Stimulated activated naive CD4-positive, alpha-beta T cell treated with Interleukin-2 at 50 U/mL for 16 hours (primary cell): Measurements from ENCODE around the gene VRK2.
"Not testable (repeated sequence)": the region's sequence is repeated elsewhere in the genome, so short reads cannot be mapped to it uniquely, and the experiment has no call there.

ENCODE experiments used
- DNase-seq: peaks from one replicate; lab custom pipeline; 2025; lab: John Stamatoyannopoulos, UW

Gene VRK2

DNA sequence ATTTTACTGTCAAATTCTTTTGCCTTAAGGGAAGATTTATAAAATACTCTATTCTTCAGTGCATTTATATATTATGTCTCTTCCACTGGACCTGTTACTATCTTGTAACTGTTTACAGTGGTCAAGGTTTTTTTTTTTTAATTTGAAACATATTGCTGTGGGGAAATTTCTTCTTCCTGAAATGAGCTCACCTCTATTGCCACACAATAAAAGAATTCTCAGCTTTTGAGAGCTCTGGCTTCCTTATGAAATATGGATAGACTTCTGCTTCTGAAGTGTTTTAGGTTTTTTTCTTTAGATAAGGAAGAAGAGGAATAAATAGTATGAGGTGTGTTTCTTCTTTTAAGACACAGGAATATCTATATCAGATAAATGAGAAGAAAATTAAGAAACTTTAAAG, 7.7 kb downstream of the VRK2 start:
- DNase-seq, result no peak

DNA sequence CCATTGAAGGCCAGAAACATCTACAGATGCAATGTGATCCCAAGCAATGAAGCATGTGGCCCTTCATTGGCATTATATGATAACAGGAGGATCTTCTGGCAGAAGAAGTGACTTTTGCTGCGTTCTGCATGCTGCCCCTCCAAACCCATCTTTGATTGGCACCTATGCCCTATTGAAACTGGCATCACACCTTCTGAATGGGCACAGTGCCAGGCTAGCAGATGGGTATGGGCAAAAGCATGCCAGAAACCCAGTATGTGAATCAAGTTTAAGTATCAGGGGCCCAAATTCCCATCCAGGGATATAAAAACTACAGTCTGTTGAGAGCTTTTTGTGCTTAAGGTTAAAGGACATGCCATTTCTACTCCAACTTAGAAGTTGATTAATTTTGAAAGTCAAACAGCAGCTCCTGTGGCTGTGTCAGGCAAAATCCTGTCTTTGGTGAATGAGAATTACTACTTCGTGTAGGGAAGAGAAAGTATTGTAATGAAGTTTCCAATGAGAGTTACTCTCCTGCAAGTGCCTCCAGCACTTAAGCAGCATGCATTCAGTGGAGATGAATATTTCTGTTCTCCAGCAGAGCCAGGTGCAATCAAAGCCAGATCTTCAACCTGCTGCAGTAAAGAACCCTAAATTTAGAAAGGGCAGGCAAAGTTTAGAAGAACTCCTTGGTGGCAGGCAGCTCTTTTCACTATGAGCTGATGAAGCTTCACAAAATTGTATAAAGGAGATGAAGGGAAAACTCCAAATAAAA, 8.6 kb downstream of the VRK2 start:
- no peak for DNase-seq

DNA sequence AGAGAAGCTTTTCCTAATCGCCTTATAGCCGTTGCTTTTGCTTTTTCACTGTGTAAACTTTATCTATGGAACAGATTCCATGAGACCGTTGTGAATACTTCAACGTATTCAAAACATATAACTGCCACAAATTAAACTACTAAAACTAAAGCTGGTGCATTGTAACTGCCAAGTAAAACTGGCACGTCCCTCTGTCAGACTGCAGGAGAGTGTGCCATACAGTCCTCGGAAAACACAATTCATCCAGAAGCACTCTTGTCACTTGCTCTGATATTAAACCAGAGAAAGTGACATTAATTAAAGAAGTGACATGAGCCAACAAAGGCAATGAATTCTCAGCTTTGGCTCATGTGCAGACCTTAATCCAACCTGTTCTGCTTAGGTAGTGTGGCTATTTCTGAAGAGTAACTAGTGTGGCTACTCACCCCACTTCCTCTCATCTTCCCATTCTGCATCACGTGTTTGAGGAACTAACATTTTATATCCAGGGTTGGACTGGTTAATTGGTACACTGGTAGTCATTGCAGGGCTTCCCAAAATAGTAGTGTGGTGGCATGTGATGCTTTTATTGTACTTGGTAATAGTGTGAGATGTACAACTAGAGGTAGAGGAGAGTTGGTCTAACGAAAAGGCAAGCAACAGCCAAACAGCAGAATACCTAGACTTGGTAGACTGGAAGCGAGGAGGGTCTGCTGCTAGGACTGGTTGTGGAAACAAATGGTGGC, 9.7 kb downstream of the VRK2 start:
- no peak for DNase-seq

DNA sequence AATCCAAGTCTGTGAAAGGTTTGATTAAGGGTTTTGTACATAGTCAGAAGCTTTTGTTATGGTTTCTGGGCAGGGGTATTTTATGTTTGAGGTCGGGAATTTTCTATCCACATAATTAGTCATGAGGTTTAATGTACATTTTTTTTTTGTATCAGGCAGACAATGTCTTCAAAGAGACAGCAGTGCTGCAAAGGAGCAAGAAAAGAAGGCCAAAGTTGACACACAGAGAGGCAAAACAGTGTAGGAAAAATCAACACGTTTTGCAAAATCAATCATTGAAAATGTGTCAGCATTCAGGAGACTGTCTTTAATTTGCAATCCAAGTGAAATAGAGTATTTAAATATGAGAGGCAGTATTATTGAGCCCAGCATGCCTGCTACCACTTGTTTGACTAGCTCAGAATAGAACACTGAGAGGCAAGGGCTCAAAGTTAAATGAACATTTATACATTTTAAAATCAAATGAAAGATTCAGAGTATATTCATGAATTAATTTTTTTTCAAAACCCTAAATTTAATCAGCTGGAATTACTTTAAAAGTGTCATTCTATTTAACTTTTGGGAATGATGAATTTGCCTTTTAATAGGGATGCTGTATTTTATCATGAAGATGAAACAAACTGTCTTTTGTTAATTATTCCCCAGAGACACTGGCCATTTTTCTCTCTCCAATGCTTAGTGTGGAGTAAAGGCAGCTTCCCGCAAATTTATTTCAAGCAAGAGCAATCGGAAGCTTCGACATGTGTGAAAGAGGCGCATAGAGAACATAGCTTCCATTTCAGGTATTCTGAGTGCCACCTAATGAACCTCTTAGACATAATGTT, 11.3 kb downstream of the VRK2 start:
- no peak for DNase-seq

DNA sequence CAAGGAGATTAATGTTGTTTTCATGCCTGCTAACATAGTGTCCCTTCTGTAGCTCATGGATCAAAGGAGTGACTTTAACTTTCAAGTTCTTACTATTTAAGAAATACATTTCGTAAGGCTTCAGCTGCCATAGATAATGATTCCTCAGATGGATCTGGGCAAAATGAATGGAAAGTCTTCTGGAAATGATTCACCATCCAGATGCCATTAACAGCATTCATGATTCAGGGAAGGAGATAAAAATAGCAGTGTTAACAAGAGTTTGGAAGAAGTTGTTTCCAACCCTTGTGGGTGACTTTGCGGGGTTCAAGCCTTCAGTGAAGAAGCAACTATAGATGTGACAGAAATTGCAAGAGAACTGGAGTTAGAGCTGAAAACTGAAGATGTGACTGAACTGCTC, 17.0 kb downstream of the VRK2 start:
- DNase-seq, result no peak

DNA sequence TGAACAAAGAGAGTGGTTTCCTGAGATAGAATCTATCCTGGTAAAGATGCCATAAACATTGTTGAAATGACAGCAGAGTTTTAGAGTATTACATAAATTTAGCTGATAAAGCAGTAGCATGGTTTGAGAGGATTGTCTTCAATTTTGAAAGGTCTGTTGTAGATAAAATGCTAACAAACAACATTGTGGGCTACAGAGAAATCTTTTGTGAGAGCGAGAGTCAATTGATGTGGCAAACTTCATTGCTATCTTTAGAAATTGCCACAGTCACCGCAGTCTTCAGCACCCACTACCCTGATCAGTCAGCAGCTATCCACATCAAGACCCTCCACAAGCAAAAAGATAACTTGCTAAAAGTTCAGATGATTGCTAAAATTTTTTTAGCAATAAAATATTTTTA, 17.5 kb downstream of the VRK2 start:
- DNase-seq, result no peak

DNA sequence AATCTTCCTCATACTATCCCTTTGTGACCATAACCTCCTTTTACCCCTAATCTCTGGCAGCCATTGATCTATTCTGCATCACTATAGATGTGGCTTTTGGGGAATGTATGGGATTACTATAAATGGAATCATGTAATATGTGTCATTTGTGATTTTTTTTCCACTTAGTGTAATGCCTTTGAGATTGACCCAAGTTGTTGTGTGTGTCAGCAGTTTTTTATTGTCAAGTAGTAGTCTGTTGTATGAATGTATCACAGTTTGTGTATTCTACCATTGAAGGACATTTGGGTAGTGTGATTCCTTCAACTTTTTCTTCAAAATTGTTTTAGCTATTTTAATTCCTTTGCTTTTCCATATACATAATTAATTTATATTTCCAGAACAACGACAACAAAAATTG, 18.6 kb downstream of the VRK2 start:
- no peak for DNase-seq

DNA sequence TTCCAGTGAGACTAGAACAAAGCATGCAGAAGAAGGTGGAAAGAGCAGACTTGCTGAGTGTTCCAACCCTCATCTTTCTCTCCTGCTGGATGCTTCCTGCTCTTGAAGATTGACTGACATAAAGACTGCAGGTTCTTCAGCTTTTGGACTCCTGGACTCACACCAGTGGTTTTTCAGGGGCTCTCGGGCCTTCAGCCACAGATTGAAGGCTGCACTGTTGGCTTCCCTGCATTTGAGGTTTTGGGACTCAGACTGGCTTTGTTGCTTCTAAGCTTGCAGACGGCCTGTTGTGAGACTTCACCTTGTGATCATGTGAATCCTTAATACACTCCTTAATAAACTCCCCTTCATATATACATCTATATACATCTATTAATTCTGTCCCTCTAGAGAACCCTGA, 20.4 kb downstream of the VRK2 start:
- no peak for DNase-seq

DNA sequence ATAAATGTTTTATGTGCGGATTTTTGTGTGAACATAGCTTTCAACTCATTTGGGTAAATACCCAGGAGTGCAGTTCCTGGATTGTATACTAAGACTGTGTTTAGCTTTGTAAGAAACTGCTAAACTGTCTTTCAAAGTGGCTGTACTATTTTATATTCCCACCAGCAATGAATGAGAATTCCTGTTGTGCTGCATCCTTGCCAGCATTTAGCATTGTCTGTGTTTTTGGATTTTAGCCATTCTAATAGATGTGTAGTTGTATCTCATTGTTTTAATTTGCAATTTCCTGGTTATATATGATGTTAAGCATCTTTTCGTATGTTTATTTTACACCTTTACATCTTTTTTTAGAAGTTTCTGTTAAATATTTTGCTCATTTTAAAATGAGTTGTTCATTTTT, 24.2 kb downstream of the VRK2 start:
- DNase-seq, result no peak

DNA sequence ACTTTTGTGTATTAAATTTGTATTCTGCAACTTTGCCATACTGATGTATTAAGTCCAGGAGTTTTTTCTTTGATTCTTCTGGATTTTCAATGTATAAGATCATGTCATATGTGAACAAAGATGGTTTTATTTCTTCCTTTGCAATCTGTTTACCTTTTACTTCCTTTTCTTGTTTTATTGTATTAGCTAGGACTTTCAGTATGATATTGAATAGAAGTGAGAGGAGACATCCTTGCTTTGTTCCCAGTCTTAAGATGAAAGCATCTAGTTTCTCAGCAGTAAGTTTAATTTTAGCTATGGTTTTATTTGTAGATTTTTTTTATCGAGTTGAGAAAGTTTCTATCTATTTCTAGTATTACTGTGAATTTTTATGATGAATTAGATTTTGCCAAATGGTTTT, 25.5 kb downstream of the VRK2 start:
- no peak for DNase-seq

DNA sequence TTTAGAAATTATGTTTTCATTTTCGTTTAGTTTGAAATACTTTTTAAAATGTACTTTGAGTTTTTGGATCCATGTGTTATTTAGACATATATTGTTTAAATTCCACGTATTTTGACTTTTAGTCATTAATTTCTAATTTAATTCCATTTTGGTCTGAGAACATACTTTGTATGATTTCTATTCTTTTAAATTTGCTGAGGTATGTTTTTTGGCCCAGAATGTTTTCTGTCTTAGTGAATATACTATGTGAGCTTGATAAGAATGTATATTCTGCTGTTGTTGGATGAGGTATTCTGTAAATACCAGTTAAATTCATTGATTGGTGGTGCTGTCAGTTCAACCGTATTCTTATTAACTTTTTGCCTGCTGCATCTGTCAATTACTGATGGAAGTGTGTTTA, 26.4 kb downstream of the VRK2 start:
- no peak for DNase-seq

DNA sequence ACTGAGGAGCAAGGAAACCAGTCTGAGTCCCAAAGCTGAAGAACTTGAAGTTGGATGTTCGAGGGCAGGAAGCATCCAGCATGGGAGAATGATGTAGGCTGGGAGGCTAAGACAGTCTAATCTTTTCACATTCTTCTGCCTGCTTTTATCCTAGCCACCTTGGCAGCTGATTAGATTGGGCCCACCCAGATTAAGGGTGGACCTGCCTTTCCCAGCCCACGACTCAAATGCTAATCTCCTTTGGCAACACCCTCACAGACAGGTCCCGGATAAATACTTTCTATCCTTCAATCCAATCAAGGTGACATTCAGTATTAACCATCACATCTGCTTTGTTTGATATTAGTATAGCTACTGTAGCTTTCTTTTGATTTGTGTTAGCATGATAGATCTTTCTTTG, 27.1 kb downstream of the VRK2 start:
- DNase-seq, result no peak

DNA sequence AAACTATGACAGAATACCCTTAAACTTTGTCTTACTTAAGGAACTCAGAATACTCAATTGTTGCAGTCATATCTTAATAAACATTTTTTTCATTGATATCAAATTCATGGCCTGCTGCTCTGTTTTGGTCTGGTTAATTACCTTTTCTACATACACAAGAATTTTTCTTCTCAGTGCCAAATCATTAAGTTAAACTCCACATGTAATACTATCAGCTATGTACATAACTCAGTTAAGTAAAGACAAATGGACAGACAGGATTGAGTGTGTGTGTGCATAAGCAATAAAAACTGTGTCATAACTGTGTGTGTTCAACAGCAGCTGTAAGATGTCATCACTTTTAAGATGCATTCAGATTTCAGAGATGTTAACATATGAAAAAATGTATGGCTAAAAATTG, 34.4 kb downstream of the VRK2 start:
- DNase-seq, result no peak

DNA sequence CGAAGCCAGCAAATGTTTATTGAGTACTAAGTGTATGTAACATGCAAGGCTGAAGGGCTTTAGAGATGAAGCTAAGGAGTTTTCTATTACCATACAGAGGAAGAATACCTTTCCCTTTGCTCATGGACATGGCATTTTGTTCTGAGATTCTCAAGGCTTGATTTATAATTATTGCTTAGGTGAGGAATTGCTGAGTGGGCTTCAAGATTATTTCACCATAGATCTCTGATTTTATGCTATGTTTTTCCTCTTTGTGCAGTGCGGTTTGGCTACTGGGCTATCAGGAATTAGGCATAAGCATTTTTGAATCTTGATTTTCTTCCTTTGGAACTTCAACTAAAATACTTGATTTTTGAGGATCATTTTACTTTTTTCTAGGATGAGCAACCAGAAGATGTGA, 42.5 kb downstream of the VRK2 start:
- no peak for DNase-seq

DNA sequence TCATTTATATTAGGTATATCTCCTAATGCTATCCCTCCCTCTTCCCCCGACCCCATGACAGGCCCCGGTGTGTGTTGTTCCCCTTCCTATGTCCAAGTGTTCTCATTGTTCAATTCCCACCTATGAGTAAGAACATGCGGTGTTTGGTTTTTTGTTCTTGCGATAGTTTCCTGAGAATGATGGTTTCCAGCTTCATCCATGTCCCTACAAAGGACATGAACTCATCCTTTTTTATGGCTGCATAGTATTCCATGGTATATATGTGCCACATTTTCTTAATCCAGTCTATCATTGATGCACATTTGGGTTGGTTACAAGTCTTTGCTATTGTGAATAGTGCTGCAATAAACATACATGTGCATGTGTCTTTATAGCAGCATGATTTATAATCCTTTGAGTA, 46.2 kb downstream of the VRK2 start:
- not testable (repeated sequence) for DNase-seq

DNA sequence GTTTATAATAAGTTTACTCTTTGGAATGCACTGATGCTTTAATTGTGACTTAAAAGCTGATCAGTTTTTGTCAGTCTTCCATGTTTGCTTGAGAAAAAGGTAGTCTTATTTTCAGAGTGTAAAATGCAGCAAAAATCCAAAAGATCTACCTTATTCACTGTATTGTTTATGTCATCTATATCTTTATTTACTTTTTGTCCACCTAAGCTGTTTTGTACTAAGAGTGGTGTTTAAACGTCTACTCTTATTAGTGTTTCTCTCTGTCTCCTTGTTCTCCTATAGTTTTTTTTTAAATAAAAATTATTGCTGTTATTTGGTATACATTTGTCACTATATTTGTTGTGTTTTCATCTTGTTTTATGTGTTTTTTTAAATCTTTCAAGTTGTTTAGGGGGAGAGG, 50.4 kb downstream of the VRK2 start:
- DNase-seq, result no peak

DNA sequence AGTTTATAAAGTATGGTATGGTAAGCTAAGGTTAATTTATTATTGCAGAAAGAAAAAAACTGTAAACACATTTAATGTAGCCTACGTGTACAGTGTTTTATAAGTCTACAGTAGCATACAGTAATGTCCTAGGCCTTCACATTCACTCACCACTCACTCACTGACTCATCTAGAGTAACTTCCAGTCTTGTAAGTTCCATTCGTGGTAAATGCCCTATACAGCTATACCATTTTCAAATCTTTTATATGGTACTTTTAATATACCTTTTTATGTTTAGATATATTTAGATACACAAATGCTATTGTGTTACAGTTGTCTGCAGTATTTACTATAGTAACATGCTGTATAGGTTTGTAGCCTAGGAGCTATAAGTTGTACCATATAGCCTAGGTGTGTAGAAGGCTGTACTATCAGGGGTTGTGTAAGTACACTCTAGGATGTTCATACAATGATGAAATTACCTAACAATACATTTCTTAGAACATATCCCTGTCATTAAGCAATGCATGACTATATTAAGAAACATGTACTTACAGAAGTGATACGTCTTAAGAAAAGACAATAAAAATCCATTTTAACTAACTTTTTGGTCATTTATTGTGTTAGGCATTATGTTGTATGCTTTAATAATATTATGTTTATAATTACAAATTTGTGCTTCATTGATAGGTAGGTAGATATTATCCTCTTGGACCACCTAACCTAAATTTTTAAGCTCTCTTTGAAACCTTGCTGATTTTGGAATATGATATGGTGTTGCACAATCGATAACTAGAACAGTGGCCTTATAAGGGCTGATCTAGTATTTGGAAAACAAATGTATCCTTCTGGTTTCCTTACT, 51.9 kb downstream of the VRK2 start:
- no peak for DNase-seq

DNA sequence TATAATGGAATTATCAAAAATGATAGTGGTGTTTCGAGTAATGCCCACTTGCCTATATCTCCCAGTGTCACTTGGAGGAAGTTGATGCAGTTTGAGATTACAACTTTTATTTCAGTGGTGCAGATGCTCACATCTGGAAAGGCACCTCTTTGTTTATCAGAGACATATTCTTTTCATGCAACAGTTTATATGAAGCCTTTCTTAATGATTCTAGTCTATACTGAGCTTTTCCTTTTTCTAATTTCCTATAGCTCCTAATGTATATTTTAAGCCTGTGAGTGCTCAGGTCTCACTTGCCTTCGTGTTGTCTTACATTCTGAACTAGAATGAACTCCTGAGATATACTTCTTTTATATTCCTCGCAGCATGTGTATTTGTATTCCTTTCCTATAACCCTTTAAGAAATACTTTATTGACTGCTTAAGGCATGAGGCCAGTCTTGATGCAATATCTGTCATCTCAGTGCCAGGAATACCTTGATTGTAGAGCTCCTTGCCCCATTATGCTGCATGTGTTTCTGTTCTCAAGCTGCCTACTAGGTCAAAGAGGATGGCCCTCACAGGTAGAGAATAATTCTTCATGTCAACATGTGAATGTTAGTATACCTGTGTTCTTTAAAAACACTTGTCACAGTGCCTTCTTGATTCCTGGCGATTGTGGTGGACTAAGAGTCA, 52.6 kb downstream of the VRK2 start:
- no peak for DNase-seq

DNA sequence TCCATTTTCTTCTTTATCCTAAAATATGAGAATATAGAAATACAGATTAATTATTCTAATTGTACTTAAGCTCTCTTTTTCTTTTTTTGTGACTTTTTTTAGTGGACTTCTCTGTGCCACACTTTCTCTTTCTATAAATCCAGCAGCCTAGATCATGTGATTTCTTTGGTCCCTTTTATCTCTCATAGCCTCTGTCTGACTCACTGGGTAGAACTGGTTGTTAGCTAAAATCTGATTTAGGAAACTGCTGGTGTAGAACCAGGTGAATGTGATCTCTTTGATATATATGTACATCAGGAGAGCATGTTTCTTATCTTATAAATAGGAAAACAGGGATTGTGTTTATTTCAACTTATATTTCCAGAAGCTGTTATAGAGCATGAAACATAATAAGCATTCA, 54.9 kb downstream of the VRK2 start:
- no peak for DNase-seq

DNA sequence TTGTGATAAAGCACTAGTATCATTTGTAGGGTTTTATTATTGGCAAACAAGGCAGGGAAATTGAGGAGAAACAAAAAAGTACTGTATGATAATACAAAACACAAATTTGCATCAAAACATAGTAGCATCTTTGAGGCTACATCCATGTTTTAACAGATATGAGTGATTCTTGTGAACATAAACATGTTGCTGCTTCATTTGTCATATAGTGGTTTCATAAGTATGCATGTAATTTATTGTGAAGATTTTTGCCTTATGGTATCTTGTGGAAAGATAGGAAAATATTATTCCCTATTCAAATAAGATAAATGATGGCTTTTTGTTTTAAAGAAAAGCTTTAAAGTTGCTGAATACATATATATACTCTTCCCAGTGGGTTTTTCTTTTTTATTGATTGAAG, 60.3 kb downstream of the VRK2 start:
- no peak for DNase-seq
